GM18520 (cell line): ENCODE measurements around the gene SAMSN1.

ENCODE experiments used
- ATAC-seq: cut with Tn5 transposase; IDR thresholded peaks from one replicate; pipeline ENCODE4 v1.9.1; 2021; ENCODE audit not compliant: unreplicated experiment

Gene SAMSN1

GRCh38 chr21:14545906-14546480 lies at the start of gene SAMSN1:
Gene SAMSN1, minus strand, starts transcription at chr21:14546315. Its CDS starts 54 bp downstream, at chr21:14546261.
- ATAC-seq: peak; percentile 88

DNA sequence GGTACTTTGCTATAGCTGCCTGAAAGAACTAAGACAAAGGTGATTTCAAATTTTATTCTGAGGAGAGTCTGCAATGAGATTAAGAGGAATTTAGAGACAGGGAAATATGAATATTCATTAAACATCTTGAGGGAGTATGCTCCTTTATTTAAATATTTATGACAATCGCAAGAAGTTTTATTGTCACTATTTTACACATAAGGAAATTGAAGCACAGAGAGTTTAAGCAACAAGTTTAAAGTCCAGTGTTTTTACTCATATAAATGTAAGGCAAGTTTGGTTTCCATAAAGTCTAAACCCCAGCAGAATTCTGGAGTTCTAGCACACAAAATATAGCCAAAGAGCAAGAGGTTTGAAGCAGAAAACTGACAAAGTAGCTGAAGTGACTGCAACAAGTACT lies 49.3 kb upstream of the SAMSN1 start:
- no peak for ATAC-seq

- ATAC-seq: no peak
Observed at GRCh38 chr21:14594967-14595366, 48.9 kb upstream of the SAMSN1 start.

DNA sequence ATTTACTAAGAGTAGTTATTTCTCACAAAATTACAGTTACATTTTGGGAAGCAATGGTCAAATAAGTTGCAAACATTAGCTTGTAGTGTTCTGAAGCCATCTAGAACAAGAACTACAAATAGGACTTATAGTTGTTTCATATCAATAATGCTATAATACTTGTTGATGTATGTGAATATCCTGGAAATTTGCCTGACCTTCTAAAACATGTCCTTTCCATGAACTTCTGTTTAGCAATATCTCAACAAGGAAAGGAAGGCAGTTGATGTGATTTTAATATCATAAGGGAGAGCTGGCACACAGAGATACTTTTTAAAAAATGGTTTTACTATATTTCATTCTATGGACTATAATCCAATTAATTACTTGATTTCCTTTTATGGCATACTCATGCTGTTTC lies 47.1 kb upstream of the SAMSN1 start:
- no peak for ATAC-seq

- no peak for ATAC-seq
Observed at GRCh38 chr21:14592296-14593000, 46.3 kb upstream of the SAMSN1 start.

DNA sequence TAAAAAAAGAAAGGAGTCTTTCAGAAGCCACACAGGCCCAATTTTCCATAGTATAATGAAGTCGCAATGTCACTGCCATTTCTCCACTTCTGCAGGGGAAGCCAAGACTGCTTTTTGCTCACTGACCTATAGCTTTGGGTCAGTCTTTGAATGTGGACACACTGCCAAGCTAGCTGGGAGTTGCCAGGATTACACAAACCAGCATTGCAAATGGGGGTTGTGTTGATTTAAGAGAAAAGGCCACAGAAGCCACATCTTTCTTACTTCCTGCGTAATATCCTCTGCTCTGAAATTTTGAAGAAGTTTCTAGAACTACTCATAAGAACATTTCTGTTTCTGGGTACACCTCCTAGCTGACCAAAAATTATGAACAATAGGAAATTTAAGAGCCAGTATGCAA lies 45.8 kb upstream of the SAMSN1 start:
- peak; percentile 31 for ATAC-seq

DNA sequence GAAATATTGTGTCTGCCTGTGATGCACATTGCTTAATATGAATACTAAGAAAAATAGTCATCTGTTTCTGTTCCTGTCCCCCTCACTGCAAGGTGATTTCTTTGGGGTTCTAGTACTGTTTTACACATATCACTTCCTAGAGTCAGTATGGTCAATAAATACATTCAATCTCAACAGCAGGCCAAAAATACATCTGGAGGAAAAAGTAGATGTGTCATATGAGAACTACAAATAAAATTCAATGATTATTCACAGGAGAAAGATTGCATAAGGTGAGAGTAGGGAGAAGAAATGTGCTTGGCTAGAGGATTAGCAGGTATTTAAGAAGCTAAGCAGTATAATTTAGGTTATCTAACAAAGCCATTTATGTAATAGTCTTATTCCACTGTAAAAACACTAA lies 45.3 kb upstream of the SAMSN1 start:
- no peak for ATAC-seq

- ATAC-seq: peak; percentile 66
Observed at GRCh38 chr21:14589855-14590563, 43.9 kb upstream of the SAMSN1 start.

DNA sequence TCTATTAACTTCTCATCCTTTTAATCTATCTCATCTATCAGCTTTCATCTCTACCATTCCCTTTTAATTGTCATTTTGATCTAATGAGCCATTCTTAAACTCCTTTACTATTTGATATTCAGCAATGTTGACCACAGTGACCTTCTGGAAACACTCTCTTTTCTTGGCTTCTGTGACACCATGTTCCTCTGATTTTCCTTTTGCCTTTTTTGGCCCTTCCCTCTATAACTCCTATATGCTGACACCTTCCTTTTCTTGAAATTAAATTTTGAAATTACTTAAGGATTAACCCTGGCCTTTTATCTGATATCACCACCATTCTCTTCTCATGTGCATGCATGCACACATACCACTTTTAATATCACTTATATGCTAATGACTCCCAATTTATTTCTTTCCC lies 41.2 kb upstream of the SAMSN1 start:
- no peak for ATAC-seq

DNA sequence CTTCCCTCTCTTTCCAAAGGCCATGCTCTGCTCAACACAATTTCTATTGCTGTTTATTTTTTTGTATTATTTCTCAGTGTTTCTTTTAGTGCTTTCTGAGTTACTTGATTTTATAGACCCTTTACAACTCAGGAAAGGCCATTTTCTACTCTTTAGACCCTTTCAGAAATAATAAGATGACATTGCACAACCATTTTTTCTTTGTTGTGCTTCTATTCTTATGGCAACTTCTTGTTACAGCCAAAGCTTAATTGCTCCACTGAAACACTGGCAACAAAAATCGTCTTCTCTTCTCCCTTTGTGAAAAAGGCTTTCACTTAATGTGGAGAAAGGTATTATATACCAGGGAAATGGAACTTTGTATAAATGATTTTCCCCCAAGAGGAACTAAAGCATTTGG lies 39.0 kb upstream of the SAMSN1 start:
- ATAC-seq: no peak

GRCh38 chr21:14584357-14585095 lies 38.4 kb upstream of the SAMSN1 start:
- ATAC-seq: no peak

DNA sequence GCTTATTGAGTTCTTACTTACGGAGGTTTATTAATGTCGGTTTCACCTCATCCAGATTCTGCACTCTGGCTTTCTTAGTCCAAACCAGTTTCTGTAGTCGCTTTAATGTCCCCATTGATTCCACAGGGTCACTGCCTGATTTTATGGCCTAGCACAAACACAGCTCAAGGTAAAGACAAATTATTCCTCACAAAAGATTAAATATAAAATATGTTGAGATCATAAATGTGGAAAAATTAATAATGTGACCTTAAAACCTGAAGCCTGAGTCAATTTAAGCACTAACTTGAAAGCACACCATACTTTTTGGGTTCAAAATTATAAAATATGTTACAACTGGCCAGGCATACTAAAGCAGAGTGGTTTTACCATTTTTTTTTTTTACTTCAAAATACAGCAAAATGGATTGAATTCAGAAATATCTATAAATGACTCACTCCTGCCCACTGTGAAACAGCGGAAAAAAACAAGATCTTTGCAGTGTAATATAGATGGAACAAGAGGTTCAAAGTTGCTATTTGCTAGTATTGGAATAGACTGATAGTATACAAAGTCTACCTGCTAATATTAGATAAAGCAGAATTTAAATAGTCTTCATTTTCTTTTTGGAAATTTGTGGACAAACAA lies 37.6 kb upstream of the SAMSN1 start:
- no peak for ATAC-seq

DNA sequence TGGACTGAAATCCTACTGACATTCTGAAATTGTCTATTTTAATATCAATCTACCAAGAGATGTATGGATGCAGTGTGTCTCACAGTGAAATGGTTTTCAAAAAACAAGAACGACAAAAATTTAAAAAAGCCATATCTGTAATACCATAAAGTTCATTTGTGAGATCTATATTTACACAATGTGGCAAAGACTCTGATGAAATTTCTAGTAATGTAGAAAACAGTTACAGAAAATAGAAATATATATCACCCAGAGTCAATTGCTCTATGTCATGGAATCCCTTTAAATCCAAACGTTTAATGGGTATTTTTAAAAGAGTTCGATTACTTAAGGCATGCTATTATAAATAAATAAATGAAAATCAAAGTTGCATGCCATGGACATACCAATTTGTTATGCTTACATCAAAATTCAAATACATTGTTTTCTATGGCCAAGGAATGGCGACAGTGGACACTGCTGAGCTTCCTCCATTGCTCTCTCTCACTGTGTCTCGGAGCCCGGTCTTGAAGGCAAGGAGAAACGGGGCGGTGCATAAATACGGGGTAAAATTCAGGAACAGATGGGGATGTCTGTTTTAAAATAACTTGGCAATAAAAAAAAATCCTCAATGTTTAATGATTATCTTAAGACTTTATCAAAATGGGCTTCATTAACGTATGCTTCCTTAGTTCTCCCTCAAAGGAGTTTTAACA lies 37.0 kb upstream of the SAMSN1 start:
- ATAC-seq: no peak

DNA sequence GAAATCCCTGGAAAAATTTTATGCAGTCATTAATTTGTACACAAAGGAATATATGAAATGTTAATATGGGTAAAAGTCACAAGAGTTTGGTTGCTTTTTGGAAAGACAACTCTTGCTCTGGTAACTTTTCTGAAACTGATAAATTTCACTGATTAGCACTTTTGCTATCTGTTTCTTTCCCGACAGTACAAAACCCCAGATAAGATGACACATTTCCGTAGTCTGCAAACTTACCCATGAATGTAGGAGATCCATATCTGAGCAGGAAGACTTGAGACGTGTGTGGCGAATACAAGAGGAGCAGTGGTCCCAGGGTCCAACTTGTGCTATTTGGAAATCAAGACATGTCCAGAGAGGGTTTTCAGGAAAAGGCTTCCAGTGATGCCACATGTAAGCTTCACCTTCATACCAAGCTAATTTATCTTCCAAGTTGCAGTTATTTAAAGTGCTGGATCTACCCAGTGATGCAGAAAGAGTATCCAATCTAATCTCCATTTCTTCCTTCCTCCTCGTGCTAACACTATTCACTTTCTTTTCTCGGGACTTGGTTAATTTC lies 35.9 kb upstream of the SAMSN1 start:
- ATAC-seq: no peak

DNA sequence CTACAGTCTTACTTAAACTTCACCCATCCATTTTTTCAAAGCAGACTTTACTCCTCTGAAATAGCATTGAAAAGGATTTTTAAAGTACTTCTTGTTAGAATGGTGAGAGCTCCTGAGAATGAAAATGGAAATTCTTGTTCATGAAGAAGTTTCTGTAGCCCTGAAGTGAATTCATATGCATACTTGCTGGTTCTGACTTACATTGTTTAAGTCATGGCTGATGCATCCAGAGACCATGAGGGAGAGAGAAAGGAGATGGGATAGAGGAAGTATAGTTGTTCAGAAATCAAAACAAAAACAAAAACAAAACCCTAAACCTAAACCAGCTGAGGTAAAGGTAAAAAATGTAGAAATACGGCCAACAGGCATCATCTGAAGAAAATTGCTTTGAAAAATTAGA lies 27.1 kb upstream of the SAMSN1 start:
- no peak for ATAC-seq

DNA sequence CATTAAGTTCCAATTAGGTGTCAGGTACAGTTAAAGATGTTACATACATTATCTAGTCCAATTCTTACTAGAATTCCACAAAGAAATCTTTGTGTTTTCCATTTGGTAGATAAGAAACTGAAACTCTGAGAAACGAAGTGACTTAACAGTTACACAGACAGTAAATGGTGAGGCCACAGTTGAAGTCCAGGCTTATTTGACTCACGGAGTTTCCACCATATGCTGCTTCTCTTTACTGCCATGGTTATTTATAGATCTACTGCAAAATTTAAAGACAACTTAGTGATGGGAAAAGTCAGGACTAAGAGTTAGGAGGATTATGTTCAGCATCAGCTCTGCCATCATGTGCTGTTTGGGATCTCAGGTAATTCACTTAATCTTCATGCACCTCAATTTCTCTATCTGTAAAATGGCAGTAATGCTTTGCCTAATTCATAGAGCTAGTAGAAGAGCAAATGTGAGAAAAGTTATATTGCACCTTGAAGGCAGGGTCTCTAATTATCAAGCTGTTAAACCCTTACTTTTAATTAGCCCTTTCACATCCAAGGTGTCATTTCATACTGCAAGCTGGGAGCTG lies 26.2 kb upstream of the SAMSN1 start:
- no peak for ATAC-seq

DNA sequence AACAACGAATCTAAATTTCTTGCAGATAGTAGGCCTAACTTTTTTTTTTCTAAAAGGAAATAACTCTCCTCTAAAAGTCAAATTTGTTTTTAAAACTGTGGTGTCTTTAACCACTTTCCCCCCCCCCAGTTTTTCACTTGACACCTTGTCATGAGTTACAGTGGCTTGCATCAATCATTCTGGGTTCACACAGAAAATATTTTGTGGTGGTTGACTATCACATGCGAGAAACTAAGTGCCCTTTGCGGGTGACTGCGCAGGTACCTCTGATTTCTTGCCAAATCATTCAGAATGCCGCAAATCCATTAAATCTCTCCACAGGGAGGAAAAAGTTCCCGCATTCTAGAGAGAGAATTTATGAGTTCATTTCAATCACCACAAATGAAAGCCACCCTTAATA lies 23.8 kb upstream of the SAMSN1 start:
- no peak for ATAC-seq

DNA sequence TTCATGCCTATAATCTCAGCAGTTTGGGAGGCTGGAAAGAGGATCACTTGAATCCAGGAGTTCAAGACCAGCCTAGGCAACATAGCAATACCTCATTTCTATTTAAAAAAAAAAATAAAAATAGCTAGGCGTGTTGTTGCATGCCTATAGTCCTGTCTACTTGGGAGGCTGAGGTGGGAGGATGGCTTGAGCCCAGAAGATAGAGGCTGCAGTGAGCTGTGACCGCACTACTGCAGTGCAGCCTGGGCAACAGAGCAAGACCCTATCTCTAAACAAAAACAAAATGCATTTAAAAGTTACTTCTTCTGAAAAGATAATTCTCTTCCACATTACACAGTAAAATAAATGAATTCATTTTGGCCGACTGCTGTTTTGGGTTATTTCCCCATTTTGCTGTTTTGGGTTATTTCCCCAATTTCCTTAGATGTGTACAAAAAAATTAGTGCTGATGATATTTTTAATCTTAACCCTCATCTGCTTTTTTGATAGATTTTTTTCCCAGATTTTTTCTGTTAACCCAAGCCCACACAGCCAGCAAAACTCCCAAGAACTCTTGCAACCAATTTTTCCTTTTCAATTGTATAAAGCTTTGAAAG lies 23.0 kb upstream of the SAMSN1 start:
- no peak for ATAC-seq
